HG03378 (cell line): Measurements from ENCODE around the gene CDK8.

Experiments
- ATAC-seq: cut with Tn5 transposase; IDR thresholded peaks from one replicate; pipeline ENCODE4 v1.9.1; 2021; ENCODE audit warnings: mild to moderate bottlenecking, moderate library complexity; ENCODE audit not compliant: unreplicated experiment

Gene CDK8

DNA sequence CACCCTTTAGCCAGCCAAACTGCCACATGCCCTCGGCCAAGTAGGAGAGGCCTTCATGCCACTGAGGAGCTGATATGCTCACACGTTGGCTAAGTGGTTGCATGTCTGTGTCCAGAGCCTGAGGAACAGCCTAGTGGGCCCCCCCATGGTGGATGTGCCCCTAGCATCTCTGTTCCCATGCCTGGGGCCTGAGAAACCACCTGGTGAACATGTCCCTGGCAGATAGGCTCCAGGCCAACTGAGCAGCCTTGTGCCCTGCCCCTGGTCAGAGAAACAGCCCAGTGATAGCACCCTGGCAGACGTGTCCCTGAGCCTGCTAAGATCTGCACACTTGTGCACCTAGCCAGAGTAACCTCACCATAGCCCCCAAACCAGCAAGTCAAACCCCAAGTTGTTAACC, 181.7 kb downstream of the CDK8 start:
- ATAC-seq = no peak

DNA sequence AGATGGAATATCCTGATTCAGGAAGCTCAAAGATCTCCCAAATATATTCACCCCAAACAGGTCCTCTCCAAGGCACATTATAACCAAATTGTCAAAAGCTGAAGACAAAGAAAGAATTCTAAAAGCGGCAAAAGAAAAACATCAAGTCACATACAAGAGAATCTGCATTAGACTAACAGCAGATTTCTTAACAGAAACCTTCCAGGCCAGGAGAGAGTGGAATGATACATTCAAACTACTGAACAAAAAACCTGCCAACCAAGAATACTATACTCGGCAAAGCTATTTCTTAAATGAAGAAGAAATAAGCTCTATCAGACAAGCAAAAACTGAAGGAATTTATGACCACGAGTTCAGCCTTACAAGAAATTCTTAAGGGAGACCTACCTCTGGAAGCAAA, 183.0 kb downstream of the CDK8 start:
- ATAC-seq = no peak

DNA sequence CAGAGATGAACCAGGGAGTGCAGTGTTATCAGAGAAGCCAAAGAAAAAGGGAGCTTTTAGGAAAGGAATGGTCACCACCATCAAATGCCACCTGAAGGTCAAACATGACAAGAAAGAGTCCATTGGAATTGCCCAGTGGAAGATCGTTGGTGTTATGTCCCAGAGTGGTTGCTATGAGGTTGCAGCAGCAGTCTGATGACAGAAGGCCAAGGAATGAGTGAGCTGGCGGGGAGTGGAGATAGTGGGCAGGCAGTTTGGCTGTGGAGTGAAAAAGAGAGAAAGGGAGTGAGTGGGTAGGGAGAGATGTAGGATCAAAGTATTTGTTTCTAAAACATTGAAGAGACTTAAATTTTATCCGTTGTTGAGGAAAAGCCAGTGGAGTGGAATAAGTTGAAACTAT, 186.2 kb downstream of the CDK8 start:
- no peak for ATAC-seq

DNA sequence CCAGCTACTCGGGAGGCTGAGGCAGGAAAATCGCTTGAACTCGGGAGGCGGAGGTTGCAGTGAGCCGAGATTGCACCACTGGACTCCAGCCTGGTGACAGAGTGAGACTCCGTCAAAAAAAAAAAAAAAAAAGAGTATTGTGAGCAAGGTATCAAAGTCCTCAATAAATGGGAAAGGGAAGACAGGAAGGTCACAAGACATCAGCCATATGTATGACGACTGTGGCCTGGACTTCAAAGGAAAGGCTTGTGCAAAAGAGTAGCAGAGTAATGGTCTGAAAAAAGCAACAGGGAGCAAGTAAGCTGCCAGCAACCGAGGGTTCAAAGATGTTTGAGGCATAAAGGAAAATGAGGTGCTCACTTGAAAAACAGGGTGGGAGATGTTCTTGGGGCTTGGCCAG, 187.5 kb downstream of the CDK8 start:
- no peak for ATAC-seq

DNA sequence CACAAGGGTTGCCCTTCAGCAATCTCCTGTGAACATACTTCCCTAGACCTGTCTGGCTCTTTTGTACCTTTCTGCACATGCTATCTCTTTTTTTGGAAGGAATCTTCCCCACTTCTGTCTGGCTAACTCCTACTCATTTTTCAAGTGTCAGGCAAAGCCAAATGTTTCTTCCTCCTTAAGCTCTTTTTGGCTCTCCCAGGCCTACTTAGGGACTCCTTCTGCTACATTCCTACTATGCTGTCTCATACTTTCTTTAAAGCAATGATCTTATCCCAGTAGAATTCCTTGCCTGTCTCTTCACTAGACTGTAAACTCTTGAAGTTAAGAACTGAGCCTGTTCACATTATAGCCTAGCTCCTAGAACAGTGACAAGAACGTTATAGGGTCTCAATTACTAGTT, 188.6 kb downstream of the CDK8 start:
- ATAC-seq = no peak

DNA sequence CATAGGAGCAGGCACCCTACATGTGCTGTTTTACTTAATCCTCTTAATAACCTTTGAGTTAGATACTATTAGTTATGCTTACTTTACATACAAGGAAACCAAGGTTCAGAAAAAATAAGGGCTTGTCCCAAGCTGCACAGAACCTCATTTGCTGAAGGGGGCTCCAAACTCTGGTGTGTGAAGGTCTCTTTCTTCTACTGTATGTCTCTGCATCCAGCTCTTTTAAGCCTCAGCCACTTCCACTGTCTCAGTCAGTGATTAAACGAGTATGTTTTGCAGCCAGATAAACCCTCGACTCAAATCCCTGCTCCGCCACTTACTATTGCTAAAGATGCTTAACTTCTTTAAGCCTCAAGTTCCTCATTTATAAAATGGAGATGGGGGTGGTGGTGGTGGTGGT, 191.2 kb downstream of the CDK8 start:
- no peak for ATAC-seq

DNA sequence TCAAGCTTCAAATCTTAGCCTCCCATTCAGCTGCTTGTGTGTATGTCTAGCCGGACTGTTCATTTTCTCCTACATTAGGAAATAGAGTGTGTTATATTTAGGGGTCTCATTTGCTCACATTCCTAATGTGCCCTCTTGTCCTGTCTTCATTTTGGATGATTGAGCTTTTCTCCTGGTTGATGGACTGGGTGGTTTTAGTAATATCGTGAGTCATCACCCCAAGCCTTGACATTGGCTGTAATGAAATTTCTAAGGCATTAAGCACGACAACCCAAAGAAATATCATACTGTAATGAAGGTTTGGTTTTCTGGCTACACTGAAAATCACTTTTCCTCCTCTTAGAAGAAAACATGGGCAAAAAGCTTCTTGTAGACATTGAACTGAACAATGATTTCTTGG, 192.8 kb downstream of the CDK8 start:
- no peak for ATAC-seq

DNA sequence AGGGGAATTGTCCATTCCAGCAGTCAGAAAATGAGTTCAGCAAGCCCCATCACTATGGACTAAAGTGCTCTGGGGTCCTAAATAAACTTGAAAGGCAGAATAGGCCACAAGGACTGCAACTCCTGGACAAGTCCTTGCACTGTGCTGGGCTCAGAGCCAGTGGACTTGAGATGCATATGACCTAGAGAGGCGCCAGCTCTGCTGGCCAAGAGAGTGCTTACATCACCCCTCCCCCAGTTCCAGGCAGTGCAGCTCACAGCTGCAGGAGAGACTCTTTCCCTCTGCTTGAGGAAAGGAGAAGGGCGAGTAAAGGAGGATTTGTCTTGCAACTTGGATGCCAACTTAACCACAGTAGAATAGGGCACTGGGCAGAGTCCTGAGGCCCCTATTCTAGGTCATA, 194.1 kb downstream of the CDK8 start:
- no peak for ATAC-seq

DNA sequence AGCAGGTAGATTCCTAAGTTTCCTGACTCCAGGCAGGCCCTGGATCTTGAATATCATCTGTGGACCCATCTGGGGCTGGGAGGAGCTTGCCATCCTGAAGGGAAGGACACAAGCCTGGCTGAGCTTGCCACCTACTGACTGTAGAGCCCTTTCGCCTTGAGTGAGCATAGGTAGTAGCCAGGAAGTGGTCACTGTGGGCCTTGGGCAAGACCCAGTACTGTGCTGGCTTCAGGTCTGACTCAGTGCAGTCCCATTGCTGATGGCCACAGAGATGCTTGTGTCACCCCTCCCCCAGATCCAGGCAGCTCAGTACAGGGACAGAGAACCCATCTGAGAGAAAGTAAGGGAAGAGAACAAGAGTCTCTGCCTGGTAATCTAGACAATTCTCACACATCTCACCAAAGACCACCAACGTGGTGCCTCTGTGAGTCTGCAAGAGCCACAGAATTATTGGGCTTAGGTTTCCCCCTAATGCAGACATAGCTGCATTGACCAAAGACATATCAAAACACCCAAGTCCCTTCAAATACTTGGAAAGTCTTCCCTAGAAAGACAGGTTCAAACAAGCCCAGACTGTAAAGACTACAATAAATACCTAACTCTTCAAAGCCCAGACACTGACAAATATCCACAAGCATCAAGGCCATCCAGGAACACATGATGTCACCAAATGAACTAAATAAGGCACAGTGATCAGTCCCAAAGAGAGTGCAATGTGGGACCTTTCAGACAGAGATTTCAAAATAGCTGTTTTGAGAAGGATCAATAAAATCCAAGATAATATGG, 195.3 kb downstream of the CDK8 start:
- ATAC-seq = no peak
